RKO (cell line): ENCODE data around the gene CCDC82.

Experiments
- DNase-seq: peaks from one replicate; pipeline ENCODE4 v3.0.0-alpha.2; 2016; ENCODE audit warnings: low spot score

The CCDC82 gene

GRCh38 chr11:96306933-96307775 is 82.6 kb downstream of the CCDC82 start:
- peak; percentile 75 for DNase-seq

GRCh38 chr11:96306600-96306932 is 83.1 kb downstream of the CCDC82 start:
- no peak for DNase-seq

DNA sequence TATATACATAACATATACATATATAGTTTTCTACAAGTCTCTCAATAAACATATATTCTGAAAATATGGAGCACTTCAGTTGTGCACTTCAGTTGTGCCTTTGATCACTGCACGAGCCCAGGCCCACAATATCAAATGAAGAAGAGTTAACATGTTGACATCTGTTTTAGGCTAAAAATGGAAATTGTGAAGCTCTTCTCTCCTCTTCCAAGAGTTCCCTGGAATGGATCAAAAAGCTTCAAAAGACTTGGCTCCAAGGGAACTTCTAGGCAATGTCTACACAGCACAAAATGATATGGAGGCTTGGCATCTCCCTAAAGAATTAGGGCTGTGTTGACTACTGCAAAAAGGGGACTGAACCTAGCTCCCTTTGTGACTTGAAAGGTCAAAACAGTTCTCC is 83.6 kb downstream of the CCDC82 start:
- DNase-seq, result no peak

- DNase-seq, result no peak
Observed at GRCh38 chr11:96303980-96304379, 85.7 kb downstream of the CCDC82 start.

- peak; percentile 41 for DNase-seq
Observed at GRCh38 chr11:96303064-96303463, 86.6 kb downstream of the CCDC82 start.
